GM19238 (cell line): Measurements from ENCODE around the gene STAT5B.
"Not testable (repeated sequence)": the region's sequence is repeated elsewhere in the genome, so short reads cannot be mapped to it uniquely, and the experiment has no call there.

Source experiments
- DNase-seq: peaks from one replicate; pipeline ENCODE4 v3.0.0; 2011; ENCODE audit warnings: low spot score; ENCODE audit not compliant: insufficient read length

The STAT5B gene

DNA sequence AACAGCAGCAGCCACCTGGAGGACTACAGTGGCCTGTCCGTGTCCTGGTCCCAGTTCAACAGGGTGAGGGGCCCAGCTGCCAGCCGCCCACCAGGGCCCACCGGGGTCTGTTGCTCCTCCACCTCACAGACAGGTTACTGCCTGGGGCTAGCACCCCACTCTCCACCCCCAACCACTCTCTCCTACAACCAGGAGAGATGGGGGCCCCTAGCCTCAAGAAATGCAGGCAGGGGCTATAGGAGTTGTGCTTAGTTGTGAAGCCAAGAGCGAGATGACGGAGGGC, 30.1 kb upstream of the STAT5B start:
- DNase-seq = no peak

DNA sequence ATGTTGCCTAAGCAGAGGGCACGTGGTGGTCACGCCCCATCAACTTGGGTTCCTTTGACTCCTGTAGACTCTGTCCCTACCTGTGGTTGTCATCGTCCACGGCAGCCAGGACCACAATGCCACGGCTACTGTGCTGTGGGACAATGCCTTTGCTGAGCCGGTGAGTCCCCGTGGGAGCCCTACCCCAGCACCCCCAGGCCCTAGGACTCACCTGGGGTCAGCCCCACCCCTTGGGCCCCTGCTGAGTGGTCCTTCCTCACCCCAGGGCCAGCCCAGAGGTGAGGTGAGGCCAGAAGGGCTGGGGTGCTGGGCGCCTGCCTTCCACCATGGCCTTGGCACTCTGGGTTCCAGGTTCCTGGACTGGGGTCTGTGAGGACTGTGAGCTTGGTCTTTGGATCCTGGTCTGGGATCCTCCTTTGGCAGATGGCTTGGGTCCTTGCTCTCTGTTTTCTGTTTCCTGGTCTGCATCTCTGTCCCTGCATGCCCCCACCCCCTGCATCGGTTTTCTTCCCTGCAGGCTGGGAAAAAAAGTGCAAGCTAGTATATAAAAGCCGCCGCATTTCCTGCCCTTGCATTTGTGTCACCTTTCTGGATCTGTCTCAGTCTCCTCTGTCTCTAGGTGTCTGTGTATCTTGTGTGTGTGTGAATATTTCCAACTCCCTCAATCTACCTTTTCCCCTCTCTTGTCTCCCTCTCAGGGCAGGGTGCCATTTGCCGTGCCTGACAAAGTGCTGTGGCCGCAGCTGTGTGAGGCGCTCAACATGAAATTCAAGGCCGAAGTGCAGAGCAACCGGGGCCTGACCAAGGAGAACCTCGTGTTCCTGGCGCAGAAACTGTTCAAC, 29.6 kb upstream of the STAT5B start:
- no peak for DNase-seq

DNA sequence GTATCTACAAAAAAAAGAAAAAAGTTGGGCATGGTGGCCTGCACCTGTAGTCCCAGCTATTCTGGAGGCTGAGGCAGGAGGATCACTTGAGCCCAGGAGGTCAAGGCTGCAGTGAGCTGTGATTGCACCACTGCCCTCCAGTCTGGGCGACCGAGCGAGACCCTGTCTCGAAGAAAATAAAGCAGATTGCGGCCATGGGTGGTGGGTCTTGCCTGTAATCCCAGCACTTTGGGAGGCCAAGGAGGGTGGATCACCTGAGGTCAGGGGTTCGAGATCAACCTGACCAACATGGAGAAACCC, 28.8 kb upstream of the STAT5B start:
- not testable (repeated sequence) for DNase-seq

DNA sequence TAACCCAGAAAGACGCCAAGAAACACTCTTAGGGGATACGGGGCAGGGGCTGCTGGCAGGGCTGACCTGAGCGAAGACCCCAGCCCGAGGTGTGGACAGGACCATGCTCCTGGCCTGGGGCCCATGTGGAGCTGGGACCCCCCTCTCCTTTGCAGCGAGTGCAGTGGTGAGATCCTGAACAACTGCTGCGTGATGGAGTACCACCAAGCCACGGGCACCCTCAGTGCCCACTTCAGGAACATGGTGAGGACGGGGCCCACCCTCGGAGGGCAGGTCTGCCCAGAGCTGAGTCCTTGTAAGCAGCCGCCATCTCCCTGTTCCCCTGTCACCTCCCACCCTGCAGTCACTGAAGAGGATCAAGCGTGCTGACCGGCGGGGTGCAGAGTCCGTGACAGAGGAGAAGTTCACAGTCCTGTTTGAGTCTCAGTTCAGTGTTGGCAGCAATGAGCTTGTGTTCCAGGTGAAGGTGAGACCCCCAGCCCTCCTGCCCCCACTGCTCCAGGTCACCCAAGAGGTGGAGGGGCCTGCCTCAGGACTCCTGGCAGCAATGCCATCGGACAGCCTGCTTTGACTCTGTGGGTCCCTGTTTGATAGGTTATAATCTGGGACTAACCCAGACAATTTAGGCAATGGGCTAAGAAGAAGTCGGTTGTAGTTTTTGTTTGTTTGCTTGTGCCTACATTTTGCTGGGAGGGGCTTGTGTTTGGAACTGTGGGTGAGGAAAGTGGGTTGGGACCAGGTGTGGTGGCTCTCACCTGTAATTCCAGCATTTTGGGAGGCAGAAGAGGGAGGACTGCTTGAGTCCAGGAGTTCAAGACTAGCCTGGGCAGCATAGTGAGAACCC, 28.2 kb upstream of the STAT5B start:
- DNase-seq = no peak

DNA sequence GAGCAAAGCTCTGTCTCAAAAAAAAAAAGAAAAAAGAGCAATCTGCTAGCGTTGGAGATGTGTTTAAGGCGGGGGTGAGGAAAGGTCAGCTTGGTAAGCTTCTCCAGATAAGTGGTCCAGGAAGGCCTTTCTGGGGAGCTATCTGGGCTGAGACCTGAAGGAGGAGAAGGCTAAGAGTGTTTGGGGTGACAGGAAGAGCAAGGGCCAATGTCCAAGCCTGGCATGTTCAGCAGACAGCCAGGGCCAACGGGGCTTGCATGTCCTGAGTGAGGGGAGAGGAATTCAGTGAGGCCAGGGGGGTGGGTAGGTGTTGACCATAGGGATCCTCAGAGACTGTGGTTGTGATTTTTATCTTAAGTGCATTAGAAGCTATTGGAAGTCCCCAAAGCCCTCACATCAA, 27.5 kb upstream of the STAT5B start:
- DNase-seq = no peak

DNA sequence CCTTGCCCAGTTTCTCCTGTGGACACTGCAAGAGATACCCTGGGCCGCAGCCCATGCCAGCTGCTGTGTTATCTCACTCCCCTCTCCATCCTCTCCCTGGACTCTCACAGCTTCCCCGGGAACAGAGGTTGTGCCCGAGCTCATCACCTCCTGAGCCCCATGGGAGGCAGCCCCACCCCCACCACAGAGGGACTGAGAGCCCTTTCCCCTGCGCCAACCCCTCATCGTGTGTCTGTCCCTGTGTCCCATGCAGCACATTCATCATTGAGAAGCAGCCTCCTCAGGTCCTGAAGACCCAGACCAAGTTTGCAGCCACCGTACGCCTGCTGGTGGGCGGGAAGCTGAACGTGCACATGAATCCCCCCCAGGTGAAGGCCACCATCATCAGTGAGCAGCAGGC, 24.8 kb upstream of the STAT5B start:
- no peak for DNase-seq

DNA sequence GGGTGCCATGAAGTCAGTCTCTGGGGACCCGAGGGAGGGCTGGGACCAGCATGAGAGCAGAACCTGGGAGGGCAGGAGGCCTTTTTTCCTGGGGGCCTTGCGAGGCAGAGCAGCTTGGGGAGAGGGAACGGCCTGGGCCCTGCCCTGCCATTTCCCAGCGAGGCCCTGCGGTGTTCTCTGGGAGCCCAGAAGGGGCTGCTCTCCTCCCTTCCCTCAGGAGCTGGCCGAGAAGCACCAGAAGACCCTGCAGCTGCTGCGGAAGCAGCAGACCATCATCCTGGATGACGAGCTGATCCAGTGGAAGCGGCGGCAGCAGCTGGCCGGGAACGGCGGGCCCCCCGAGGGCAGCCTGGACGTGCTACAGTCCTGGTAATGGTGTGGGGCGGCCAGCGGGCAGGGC, 23.7 kb upstream of the STAT5B start:
- DNase-seq = not testable (repeated sequence)

DNA sequence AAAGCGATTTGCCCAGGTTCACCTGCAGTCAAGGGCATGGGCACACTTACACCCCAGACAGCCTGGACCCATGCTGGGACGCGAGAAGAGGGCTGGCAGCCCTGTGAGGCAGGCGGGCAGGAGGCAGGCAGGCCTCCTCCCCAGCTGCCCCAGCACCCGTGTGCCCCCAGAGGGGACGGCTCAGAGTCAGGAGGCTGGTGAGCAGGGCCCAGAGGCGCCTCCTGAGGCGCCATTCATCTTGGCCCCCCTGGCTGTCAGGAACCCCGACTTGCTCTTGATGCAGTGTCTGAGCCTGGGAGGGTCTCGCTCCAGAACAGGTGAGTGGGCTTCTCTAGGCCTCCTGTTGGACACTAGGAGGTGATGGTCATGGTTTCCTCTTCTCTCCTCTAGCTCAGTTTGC, 23.2 kb upstream of the STAT5B start:
- not testable (repeated sequence) for DNase-seq

DNA sequence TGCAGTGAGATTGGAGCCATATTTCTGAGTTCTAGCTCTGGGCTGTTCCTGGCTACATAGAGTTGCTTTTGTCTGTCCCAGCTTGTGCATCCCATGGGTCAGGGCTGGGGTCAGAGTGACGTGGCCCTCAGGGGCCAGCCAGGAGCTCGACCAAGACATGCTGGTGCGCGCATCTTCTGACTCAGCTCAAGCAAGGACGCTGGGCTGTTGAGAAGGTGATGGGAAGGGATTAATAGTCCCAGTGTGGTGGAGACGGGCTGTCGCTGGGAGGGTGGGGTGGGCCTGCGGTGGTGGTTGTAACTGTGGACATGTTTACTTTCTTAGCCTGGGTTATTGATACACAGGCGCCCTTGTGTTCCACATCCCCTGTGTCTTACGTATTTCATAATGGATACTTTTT, 21.6 kb upstream of the STAT5B start:
- not testable (repeated sequence) for DNase-seq

DNA sequence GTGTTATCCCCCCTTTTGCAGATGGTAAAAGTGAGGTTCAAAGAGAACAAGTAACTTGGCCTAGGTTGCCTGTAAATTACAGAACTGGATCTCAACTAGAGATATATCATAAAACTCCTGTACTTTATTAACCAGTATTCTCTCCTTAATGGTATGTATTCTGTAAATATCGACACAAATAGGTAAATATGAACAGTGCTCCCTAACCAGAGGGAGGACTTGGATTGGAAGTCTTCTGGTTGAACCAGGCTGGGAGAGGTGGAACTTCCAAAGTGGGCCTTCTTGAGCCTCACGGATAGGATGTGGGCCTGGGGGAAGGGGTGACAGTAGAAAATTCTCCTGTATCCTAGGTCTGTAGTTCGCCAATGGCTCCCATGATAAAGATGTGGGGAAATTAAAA, 19.8 kb upstream of the STAT5B start:
- DNase-seq = no peak

DNA sequence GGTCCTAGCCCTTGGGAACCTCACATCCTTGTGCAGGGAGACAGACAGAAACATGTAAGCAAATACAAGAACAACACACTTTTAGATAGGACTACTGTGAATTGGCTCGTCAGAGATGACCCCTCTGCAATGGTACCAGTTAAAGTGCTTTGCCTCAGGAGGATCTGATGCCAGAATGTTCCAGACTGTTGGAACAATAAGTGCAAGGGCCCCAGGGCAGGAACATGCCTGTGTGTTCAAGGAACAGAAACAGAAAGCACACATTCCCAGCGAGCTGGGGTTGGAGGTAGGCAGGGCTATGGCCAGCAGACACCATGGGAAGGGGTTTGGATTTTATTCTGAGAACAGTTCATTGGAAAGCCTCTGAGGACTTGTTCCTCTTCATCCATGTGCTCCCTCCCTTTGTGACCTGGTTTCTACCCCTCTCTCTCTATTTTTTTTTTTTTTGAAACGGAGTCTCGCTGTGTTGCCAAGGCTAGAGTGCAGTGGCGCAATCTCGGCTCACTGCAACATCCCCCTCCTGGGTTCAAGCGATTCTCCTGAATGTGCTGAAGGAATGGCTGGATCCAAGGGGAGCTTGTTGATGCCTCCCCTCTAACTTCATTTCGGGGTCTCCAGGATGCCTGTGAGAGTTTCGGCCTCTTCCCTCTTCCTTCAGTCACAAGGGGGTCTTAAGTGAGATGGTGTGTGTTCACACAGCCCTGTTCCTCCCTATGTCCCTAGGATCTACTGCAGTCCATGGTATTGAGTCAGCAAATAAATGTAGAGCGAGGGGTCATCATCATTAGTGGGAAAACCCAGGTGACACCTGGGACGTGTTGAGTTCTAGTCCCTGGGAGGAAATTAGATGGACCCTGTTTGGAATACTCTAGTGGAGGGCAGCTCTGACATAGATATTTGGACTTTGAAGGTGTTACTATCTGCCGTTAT, 18.5 kb upstream of the STAT5B start:
- DNase-seq = no peak

DNA sequence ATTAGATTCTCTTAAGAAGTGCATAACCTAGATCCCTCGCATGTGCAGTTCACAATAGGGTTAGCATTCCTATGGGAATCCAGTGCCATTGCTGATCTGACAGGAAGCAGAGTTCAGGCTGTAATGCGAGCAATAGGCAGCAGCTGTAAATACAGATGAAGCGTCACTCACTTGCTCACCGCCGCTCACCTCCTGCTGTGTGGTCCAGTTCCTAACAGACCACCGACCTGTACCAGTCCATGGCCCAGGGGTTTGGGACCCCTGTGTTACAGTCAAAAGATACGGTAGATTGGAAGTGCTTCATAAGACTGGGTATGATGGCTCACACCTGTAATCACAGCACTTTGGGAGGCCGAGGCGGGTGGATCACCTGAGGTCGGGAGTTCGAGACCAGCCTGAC, 14.9 kb upstream of the STAT5B start:
- DNase-seq = no peak

DNA sequence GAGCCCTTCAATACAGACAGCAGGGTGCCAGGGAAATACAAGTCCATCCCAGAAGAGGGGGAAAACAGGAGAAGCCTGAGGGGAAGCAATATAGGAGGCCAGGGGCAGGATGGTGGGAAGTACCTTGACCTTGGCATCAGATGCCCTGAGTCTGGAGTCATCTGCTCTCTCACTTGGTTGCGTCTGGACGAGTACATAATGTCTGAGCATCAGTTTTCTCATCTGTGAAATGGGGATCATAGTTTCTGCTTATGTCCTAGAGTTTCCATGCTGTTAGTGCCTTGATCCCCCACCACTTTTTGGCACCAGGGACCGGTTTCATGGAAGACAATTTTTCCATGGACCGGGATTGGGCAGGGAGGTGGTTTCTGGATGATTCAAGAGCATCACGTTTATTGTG, 14.4 kb upstream of the STAT5B start:
- no peak for DNase-seq

DNA sequence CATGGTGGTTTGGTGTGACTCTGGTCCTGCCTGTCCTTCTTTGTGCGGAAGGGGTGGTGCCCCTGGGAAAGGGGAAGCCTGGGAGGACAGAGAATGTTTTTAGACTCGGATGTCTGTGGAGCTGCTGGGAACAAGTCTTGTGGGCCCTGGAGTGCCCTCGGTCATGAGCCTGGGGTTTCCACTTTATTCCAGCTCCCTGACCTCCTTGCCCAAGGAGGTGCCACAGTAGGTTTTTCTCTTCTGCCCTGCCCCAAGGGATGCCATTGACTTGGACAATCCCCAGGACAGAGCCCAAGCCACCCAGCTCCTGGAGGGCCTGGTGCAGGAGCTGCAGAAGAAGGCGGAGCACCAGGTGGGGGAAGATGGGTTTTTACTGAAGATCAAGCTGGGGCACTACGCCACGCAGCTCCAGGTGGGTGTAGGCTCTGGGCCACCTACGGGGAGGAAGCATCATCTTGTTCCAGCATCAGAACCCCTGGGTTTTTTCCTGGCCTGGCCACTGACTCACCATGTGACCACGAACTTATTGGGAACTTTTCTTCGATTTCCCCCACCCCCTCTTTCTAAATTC, 13.5 kb upstream of the STAT5B start:
- DNase-seq = no peak

DNA sequence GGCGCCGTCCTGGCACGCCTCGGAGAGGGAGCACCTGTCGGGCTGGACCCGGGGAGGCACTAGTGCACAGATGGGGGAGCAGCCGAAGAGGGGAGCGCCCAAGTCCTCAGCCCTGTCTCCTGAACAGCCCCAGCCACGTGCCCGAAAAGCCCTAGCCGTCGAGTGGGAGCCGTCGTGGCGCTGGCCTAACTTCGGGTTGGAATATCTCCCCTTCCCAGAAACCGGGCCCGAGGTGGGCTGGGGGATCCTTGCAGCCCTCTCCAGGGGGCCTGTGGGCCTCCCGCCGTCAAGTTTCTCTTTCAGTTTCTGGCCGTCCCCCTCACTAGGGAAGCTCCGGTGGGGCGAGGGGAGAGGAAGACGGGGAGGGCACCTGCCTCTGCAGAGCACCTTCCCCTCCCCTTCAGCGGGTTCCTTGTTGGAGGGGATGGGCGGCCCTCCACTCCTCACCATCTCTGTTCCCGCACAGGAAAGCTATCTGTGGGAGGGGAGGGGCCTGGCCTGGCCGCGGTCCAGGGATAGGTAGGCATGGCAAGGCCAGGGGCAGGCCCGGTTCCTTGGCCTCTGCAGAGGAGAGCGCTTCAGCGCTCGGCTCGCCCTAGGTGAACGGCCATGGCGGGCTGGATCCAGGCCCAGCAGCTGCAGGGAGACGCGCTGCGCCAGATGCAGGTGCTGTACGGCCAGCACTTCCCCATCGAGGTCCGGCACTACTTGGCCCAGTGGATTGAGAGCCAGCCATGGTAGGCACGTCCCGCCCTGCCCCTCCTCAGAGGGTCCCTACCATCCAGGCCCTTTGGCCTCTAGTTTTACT, 12.8 kb upstream of the STAT5B start:
- peak; percentile 54 for DNase-seq

DNA sequence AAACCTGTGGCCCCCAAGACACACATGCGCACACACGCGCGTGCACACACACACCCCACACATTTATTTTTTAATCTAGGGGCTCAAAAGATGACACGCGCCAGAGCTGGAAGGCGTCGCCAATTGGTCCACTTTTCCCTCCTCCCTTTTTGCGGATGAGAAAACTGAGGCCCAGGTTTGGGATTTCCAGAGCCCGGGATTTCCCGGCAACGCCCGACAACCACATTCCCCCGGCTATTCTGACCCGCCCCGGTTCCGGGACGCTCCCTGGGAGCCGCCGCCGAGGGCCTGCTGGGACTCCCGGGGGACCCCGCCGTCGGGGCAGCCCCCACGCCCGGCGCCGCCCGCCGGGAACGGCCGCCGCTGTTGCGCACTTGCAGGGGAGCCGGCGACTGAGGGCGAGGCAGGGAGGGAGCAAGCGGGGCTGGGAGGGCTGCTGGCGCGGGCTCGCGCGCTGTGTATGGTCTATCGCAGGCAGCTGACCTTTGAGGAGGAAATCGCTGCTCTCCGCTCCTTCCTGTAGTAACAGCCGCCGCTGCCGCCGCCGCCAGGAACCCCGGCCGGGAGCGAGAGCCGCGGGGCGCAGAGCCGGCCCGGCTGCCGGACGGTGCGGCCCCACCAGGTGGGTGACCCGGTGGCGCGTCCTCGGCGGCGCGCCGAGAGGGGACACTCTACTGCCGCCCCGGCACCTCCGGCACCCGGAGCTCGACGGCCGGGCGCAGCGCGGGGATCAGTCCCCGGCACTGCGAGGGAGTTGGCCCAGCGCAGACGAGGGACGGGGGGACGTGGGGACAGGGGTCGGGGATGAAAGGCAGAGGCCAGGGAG, 12.0 kb upstream of the STAT5B start, which contains the start of gene STAT5A:
STAT5A (plus strand) TSS at position 522 of the 826 bp plus-strand sequence. CDS start 914 bp downstream, outside the sequence.
- peak; percentile 86 for DNase-seq

DNA sequence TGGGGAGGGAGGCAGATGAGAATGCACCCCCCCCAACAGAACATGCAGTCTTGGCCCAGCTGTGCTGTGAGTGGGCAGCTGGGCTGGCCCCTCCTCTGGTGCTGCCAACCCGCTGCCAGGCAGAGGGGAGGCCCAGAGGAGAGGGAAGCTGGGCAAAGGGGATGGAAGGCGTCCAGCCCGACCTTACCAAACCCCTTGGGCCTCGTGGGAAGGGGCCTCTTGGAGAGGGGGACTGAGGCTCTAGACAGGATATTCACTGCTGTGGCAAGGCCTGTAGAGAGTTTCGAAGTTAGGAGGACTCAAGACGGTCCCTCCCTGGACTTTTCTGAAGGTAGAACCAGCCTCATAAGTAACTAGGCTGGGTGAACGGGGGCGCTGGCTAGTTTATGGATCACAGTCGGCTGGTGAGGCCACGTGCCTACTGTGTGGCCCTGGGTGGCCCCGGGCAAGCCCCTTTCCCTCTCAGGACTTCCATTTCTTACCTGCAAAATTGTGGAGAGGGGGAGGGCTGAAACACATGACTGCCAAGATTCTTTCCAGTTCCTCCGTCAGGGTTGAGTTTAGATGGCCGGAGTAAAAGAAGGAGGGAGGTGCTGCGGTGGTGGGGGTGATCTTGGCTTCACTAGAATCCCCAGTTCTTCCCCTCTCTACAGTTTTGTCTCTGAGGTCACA, 11.2 kb upstream of the STAT5B start:
- DNase-seq = peak; percentile 33

DNA sequence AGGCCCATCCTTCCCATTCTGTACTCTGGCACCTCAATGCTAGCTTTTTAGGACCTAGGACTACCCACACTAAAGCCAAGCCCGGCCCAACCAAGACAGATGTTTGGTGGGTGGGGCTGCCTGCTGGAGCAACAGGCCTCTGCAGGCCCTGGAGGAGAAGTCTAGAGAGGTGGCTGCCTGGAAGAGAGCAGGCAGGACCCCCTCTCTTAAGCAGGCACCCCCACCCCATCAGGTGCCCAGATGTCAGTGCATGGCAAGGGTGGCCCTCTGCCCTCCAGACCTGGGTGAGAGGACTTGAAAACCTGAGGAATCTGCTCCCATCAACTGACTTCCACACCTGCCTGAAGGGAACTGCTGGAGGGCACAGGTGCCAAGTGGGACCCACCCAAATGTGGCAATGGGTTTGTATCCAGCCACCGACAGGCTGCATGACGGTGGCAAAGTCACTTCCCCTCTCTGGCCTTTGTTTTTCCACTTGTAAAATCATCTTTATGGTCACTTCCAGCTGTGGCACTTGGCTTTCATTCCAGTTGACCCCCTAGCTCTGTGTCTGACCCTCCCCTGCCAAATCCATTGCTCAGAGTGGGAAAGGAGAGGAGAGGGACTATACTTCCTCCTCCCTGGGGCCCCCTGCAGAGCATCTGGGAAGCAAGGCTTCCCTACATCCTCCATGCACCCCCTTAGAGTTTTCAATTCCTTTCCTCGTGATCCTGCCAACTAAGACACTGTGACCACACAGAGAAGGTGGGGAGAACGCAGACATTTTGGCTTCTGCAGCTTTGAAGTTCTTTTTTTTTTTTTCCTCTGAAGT, 10.4 kb upstream of the STAT5B start:
- DNase-seq = no peak
